ENCODE data around the gene KCTD4.
A peak's percentile ranks its signal among the peaks of the same experiment; 100 is the strongest.

The KCTD4 gene

DNA sequence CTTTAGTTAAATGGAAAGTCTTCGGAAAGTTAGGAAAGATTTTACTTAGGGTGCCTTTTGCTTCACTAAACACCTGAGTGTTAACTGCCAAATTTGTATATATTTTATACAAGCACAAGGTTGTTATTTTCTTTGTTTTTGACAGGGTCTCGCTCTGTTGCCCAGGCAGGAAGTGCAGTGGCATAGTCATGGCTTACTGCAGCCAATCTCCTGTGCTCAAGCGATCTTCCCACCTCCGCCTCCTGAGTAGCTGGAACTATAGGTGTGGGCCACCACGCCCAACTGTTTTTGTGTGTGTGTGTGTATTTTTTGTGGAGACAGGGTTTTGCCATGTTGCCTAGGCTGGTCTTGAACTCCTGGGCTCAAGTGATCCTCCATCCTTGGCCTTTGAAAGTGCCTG lies 16.2 kb downstream of the KCTD4 start:
- in situ Hi-C loops (cut with HindIII; ENCODE audit: low sequenced_read_pairs): no loop called here
- TF ChIP-seq, protein P1, sequence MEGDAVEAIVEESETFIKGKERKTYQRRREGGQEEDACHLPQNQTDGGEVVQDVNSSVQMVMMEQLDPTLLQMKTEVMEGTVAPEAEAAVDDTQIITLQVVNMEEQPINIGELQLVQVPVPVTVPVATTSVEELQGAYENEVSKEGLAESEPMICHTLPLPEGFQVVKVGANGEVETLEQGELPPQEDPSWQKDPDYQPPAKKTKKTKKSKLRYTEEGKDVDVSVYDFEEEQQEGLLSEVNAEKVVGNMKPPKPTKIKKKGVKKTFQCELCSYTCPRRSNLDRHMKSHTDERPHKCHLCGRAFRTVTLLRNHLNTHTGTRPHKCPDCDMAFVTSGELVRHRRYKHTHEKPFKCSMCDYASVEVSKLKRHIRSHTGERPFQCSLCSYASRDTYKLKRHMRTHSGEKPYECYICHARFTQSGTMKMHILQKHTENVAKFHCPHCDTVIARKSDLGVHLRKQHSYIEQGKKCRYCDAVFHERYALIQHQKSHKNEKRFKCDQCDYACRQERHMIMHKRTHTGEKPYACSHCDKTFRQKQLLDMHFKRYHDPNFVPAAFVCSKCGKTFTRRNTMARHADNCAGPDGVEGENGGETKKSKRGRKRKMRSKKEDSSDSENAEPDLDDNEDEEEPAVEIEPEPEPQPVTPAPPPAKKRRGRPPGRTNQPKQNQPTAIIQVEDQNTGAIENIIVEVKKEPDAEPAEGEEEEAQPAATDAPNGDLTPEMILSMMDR (IDR thresholded peaks at IDR 0.05; ENCODE audit: low read depth, low read length): no peak
- no peak overlapping the region for H3K4me3 ChIP-seq (ENCODE audit: low read depth, low read length)
- no peak for DNase-seq (ENCODE audit: low read depth, low spot score)

DNA sequence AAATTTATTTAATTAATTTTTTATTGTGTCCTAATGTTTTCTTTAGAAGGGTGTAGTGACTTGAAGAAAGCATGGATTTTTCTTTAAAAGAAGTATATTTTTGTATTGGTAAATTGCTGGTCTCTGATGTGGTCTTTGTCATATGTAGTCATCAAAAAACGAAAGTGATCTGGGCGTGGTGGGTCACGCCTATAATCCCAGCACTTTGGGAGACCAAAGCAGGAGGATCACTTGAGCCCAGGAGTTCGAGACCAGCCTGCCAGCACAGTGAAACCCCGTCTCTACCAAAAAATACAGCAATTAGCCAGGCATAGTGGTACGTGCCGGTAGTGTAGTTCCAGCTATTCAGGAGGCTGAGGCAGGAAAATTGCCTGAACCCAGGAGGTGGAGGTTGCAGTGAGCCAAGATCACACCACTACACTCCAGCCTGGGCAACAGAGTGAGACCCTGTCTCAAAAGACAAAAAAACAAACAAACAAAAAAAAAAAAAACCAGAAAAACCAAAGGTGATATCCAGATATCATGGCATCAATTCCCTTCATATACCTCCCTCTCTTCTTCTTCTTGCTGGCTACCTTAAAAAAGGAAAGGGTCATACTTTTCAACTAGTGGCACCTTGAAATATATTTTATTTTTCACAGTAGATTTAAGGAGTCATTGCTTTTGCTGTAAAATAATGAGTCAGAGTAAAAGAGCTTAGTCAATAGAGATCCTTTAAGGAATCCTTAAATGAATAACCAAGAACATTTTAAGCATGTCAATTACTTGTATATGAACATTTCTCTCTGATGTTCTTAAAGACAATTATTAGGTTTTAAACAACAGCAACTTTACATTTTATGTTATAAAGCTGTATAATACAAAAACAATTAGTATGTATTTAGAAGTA lies 19.9 kb downstream of the KCTD4 start:
- DNase-seq (ENCODE audit: low read depth, low spot score): peak; percentile 32
- TF ChIP-seq, protein P1 (IDR thresholded peaks at IDR 0.05; ENCODE audit: low read depth, low read length): no peak

DNA sequence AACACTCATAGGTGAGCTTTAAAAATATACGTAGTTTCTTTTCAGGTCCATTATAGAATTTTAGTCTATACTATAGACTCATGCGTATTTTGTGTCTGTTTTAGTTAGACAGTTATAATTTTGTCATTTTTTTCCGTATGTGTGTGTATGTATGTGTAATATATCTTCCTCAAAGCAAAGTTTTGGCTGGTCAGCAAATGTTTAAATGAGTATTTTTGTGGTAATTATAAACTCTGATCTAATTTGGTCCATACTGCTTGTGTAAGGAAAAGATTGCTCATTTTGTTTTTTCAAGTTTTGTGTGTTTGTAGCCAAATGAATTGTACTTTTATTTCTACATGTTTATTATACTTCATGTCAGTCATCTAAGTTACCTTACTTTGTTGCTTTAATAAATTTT lies 20.5 kb downstream of the KCTD4 start:
- no peak for DNase-seq (ENCODE audit: low read depth, low spot score)
- TF ChIP-seq, protein P1 (IDR thresholded peaks at IDR 0.05; ENCODE audit: low read depth, low read length): no peak
- H3K4me3 ChIP-seq (ENCODE audit: low read depth, low read length): no peak overlapping the region
- in situ Hi-C loops (cut with HindIII; ENCODE audit: low sequenced_read_pairs): no loop called here

More for the DNA sequence above, 19.9 kb downstream of the KCTD4 start:
- H3K4me3 ChIP-seq (ENCODE audit: low read depth, low read length): no peak overlapping the region
- in situ Hi-C loops (cut with HindIII; ENCODE audit: low sequenced_read_pairs): no loop called here

DNA sequence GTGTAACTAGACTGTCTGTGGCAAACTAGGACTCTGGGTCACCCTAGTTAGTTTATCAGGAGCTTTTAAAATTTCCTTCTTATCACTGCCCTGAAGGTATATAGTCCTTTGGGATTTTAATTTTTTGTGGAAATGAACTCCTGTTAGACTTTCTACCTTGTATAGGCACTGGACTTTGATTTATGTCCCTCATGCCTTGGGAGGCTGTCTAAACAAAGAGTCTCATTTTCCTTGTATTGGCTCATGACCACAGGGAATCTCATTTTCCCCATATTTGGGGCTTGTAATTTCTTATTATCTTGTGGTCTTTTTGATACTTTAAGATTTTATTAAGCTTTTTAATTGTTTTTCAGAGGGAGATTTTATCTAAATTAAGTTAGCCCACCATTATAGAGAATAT lies 21.4 kb downstream of the KCTD4 start:
- peak; percentile 76 for DNase-seq (ENCODE audit: low read depth, low spot score)
- no peak overlapping the region for H3K4me3 ChIP-seq (ENCODE audit: low read depth, low read length)
- TF ChIP-seq, protein P1 (IDR thresholded peaks at IDR 0.05; ENCODE audit: low read depth, low read length): no peak
- in situ Hi-C loops (cut with HindIII; ENCODE audit: low sequenced_read_pairs): no loop called here

DNA sequence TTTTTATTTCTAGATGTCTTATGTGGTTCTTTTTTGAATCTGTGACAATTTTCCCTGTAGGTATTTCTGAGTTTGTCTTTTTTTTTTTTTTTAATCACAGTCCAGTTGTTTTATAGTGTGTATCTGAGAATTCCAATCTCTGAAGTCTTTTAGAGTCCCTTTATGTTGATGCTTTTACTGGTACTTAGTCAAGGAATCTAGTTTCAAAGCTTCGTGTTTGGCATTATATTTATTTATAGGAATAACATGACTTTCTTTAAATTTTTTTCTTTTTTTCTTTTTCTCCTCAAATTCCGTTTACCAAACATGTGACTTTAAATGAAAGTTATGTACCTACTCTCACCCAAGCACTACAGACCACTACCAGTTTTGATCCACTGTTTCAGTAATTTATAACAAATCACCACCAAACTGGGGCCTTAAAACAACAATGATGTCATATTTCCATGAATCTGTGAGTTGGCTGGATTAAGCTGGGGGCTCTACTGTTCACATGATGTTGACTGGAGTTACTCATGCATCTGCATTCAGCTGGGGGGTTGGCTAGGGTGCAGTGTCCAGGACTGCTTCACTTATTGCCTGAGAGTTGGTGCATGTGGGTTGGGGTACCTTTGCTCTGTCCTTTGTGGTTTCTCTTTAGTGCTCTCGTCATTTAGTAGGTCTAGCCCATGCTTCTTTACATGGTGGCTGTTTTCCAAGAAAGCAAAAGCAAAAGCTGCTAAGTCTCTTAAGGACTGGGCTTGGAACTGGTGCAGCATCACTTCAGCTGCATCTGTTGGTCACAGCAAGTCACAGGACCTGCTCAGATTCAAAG lies 22.3 kb downstream of the KCTD4 start:
- in situ Hi-C loops (cut with HindIII; ENCODE audit: low sequenced_read_pairs): no loop called here
- no peak overlapping the region for H3K4me3 ChIP-seq (ENCODE audit: low read depth, low read length)
- peak; percentile 92 for DNase-seq (ENCODE audit: low read depth, low spot score)
- TF ChIP-seq, protein P1 (IDR thresholded peaks at IDR 0.05; ENCODE audit: low read depth, low read length): no peak

DNA sequence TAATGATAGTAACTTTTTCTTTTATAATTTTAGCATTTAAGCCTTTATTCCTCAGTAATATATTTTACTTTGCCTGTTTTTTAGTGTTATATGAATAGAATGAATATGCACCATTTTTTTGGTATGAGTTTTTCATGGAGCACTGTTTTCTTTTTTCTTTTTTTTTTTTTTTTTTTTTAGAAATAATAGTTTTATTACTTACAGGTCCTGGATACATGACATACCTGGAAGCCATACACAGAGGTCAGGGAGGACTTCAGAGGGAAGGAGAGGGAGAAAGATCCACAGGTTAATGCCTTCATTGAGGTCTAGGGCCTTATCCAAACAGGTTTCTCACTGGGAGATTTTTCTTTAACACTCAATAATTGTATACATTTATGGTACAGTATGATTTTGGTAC lies 26.4 kb downstream of the KCTD4 start:
- H3K4me3 ChIP-seq (ENCODE audit: low read depth, low read length): no peak overlapping the region

More for the DNA sequence above, 26.4 kb downstream of the KCTD4 start:
- in situ Hi-C loops (cut with HindIII; ENCODE audit: low sequenced_read_pairs): no loop called here
- TF ChIP-seq, protein P1 (IDR thresholded peaks at IDR 0.05; ENCODE audit: low read depth, low read length): no peak
- DNase-seq (ENCODE audit: low read depth, low spot score): no peak

Measured in astrocyte of the spinal cord (primary cell).